H1 (cell line): Measurements from ENCODE around the gene GPR34. TPM values are rescaled to one million over a fixed set of nuclear protein-coding genes. Genes with fewer than 3 reads are reported as not detected.

Experiments
- CTCF ChIA-PET: fragments of 300-600 bp; sonication (Branson Sonifier 250); formaldehyde crosslinking; loops from one replicate; lab custom pipeline; 2021; ENCODE audit not compliant: partially characterized antibody; lab: Charles Lee
- POLR2A ChIA-PET: fragments of 300-600 bp; sonication (Branson Sonifier 250); formaldehyde crosslinking; loops from one replicate; lab custom pipeline; 2021; ENCODE audit warnings: inconsistent platforms; ENCODE audit not compliant: partially characterized antibody; lab: Charles Lee
- DNase-seq, 2 experiments: peaks; one replicate each; pipeline versions ENCODE4 v3.0.0 to v3.0.0-alpha.2; 2010 to 2022; ENCODE audit warnings: low spot score in 2 of 2, low read depth in 1 of 2, mixed read lengths in 1 of 2
- FAIRE-seq: peaks from 2 replicates; lab custom pipeline; 2011; peaks lifted over from hg19 to GRCh38; lab: Jason Lieb, UNC
- H2AFZ ChIP-seq: 2 replicates; pipeline ENCODE4 v1.8.1; 2012; ENCODE audit warnings: low read length, inconsistent platforms
- H2AK5ac ChIP-seq: 2 replicates; pipeline ENCODE4 v1.6.1; 2013; ENCODE audit warnings: low read depth, low read length
- H2BK120ac ChIP-seq: replicated peaks from 2 replicates; pipeline ENCODE3; 2013; ENCODE audit warnings: low read depth, low read length, inconsistent platforms
- H2BK12ac ChIP-seq: 2 replicates; pipeline ENCODE4 v1.6.1; 2013; ENCODE audit warnings: low read depth, low read length
- H2BK15ac ChIP-seq: 2 replicates; pipeline ENCODE4 v1.6.1; 2013; ENCODE audit warnings: low read length
- H2BK20ac ChIP-seq: 2 replicates; pipeline ENCODE4 v1.6.1; 2013; ENCODE audit warnings: low read length
- H2BK5ac ChIP-seq: 2 replicates; pipeline ENCODE4 v1.6.1; 2013; ENCODE audit warnings: low read depth, low read length
- H3K14ac ChIP-seq: 2 replicates; pipeline ENCODE4 v1.6.1; 2013; ENCODE audit warnings: inconsistent platforms; ENCODE audit not compliant: insufficient read length
- H3K18ac ChIP-seq: 2 replicates; pipeline ENCODE4 v1.6.1; 2013; ENCODE audit warnings: low read length; ENCODE audit errors: extremely low read depth
- H3K23ac ChIP-seq: 2 replicates; pipeline ENCODE4 v1.6.1; 2013; ENCODE audit warnings: inconsistent platforms; ENCODE audit not compliant: insufficient read length
- H3K23me2 ChIP-seq: 2 replicates; pipeline ENCODE4 v1.6.1; 2013; ENCODE audit warnings: low read depth, low read length
- H3K27ac ChIP-seq: 2 replicates; pipeline ENCODE4 v1.6.1; 2011; ENCODE audit warnings: low read depth, low read length, inconsistent platforms
- H3K27me3 ChIP-seq, 4 experiments: replicated peaks in 1 of 4; 1 replicate in 1 of 4; 2 replicates in 3 of 4; pipeline versions ENCODE4 v1.6.1 to v1.8.1; 2011 to 2013; ENCODE audit warnings: low read length in 3 of 4, mild to moderate bottlenecking in 3 of 4, inconsistent platforms in 2 of 4, mixed read lengths in 2 of 4, moderate library complexity in 1 of 4; ENCODE audit not compliant: control insufficient read depth in 3 of 4, insufficient read depth in 3 of 4; ENCODE audit errors: extremely low read depth in 1 of 4
- H3K36me3 ChIP-seq, 4 experiments: 2 replicates each; pipeline versions ENCODE4 v1.6.1 to v1.8.1; 2011 to 2013; ENCODE audit warnings: mild to moderate bottlenecking in 4 of 4, low read length in 3 of 4, moderate library complexity in 2 of 4, control low read depth in 1 of 4, inconsistent platforms in 1 of 4; ENCODE audit not compliant: insufficient read depth in 4 of 4, control insufficient read depth in 2 of 4
- H3K4ac ChIP-seq: replicated peaks from 2 replicates; pipeline ENCODE3; 2013; ENCODE audit warnings: low read length, low read depth, mixed read lengths, inconsistent platforms; ENCODE audit not compliant: insufficient read length
- H3K4me1 ChIP-seq, 4 experiments: replicated peaks in 1 of 4; 1 replicate in 1 of 4; 2 replicates in 3 of 4; pipeline versions ENCODE4 v1.6.1 to v1.8.1; 2011 to 2013; ENCODE audit warnings: low read length in 3 of 4, inconsistent platforms in 2 of 4, mixed read lengths in 1 of 4; ENCODE audit not compliant: insufficient read depth in 4 of 4, control insufficient read depth in 3 of 4
- H3K4me2 ChIP-seq, 2 experiments: 2 replicates each; pipeline versions ENCODE4 v1.6.1 to v1.8.1; 2011 to 2013; ENCODE audit warnings: low read depth in 2 of 2, low read length in 2 of 2, control low read depth in 1 of 2, inconsistent platforms in 1 of 2, mild to moderate bottlenecking in 1 of 2; ENCODE audit not compliant: insufficient read depth in 1 of 2
- H3K4me3 ChIP-seq, 4 experiments: fragments of 200-600, 300-600 bp in 1 of 4; sonication (generic), shearing (Covaris generic), sonication (Bioruptor Twin) in 1 of 4; 2 replicates each; pipeline versions ENCODE4 v1.5.1 to v1.8.1; 2011 to 2016; ENCODE audit warnings: low read length in 4 of 4, low read depth in 3 of 4, control low read depth in 2 of 4, inconsistent platforms in 2 of 4, mild to moderate bottlenecking in 2 of 4, mixed read lengths in 1 of 4, moderate library complexity in 1 of 4; ENCODE audit not compliant: insufficient read depth in 2 of 4; ENCODE audit errors: extremely low read depth in 1 of 4
- H3K56ac ChIP-seq: replicated peaks from 2 replicates; pipeline ENCODE3; 2013; ENCODE audit warnings: low read depth, mild to moderate bottlenecking, mixed read lengths, low read length, inconsistent platforms; ENCODE audit not compliant: insufficient read length
- H3K79me1 ChIP-seq: 2 replicates; pipeline ENCODE4 v1.6.1; 2013; ENCODE audit warnings: low read depth, low read length, control low read depth
- H3K79me2 ChIP-seq, 2 experiments: 2 replicates each; pipeline versions ENCODE4 v1.6.1 to v1.8.1; 2012 to 2013; ENCODE audit warnings: low read length in 2 of 2, mild to moderate bottlenecking in 2 of 2, inconsistent platforms in 1 of 2; ENCODE audit not compliant: insufficient read depth in 2 of 2, control insufficient read depth in 1 of 2
- H3K9ac ChIP-seq, 4 experiments: replicated peaks in 1 of 4; 1 replicate in 1 of 4; 2 replicates in 3 of 4; pipeline versions ENCODE4 v1.6.1 to v1.8.1; 2011 to 2013; ENCODE audit warnings: low read depth in 3 of 4, low read length in 3 of 4, control low read depth in 2 of 4, mild to moderate bottlenecking in 2 of 4, moderate library complexity in 2 of 4, inconsistent platforms in 1 of 4; ENCODE audit errors: extremely low read depth in 1 of 4
- H3K9me3 ChIP-seq, 2 experiments: 2 replicates each; pipeline versions ENCODE4 v1.6.1 to v1.8.1; 2012 to 2013; ENCODE audit warnings: mild to moderate bottlenecking in 2 of 2, moderate library complexity in 2 of 2, control low read depth in 1 of 2, inconsistent platforms in 1 of 2, low read depth in 1 of 2, low read length in 1 of 2, mixed read lengths in 1 of 2; ENCODE audit not compliant: insufficient read depth in 2 of 2
- H4K20me1 ChIP-seq, 2 experiments: replicated peaks in 1 of 2; 2 replicates each; pipeline versions ENCODE3 to v1.8.1; 2011 to 2013; ENCODE audit warnings: inconsistent platforms in 2 of 2, low read length in 2 of 2, mild to moderate bottlenecking in 1 of 2; ENCODE audit not compliant: insufficient read depth in 2 of 2, control insufficient read depth in 1 of 2
- H4K5ac ChIP-seq: 2 replicates; pipeline ENCODE4 v1.6.1; 2013; ENCODE audit warnings: low read length, low read depth, mixed read lengths, inconsistent platforms; ENCODE audit not compliant: insufficient read length
- H4K8ac ChIP-seq: 2 replicates; pipeline ENCODE4 v1.8.0; 2013; ENCODE audit warnings: mild to moderate bottlenecking, moderate library complexity, low read length, inconsistent platforms; ENCODE audit not compliant: insufficient read depth; ENCODE audit errors: extremely low read depth
- H4K91ac ChIP-seq: replicated peaks from 2 replicates; pipeline ENCODE3; 2013; ENCODE audit warnings: low read length, mixed read lengths, inconsistent platforms; ENCODE audit not compliant: insufficient read length
- CBX5 ChIP-seq: fragments of 300-800, 300-1000 bp; sonication (generic); IDR thresholded peaks from 2 replicates; pipeline ENCODE4 v1.7.1; 2016; ENCODE audit warnings: antibody characterized with exemption, low read length, low read depth
- CEBPB ChIP-seq: IDR thresholded peaks from 2 replicates; pipeline ENCODE4 v1.6.1; 2012; ENCODE audit warnings: low read depth, low read length
- CTCF ChIP-seq, 3 experiments: IDR thresholded peaks; 1 replicate in 2 of 3; 2 replicates in 1 of 3; pipeline versions ENCODE4 v1.5.1 to v1.6.1; 2011; ENCODE audit warnings: low read length in 3 of 3, mild to moderate bottlenecking in 3 of 3, inconsistent platforms in 2 of 3, low read depth in 1 of 3, moderate library complexity in 1 of 3; ENCODE audit not compliant: insufficient read depth in 1 of 3; ENCODE audit errors: control extremely low read depth in 1 of 3
- POLR2AphosphoS5 ChIP-seq: IDR thresholded peaks from 2 replicates; pipeline ENCODE4 v1.6.1; 2011; ENCODE audit warnings: low read depth, low read length
- RAD21 ChIP-seq, 2 experiments: IDR thresholded peaks in 1 of 2; conservative IDR thresholded peaks in 1 of 2; 2 replicates each; pipeline ENCODE4 v1.6.1; 2011; ENCODE audit warnings: low read depth in 2 of 2, low read length in 2 of 2, improper control_type of control experiment in 1 of 2, inconsistent platforms in 1 of 2, mild to moderate bottlenecking in 1 of 2, moderate library complexity in 1 of 2
- WGBS, 2 experiments: shearing (Covaris generic) in 1 of 2; methylation state at CpG; one replicate each; pipeline versions ENCODE4 v1.1.6 to v1.1.7; 2013 to 2015; ENCODE audit warnings: low lambda C conversion rate in 2 of 2, mixed read lengths in 2 of 2, inconsistent platforms in 1 of 2, low coverage in 1 of 2, missing lambda C conversion rate in 1 of 2; ENCODE audit not compliant: insufficient replicate concordance in 2 of 2, insufficient coverage in 1 of 2, insufficient read length in 1 of 2; ENCODE audit errors: extremely low coverage in 1 of 2, missing lambda C conversion rate in 1 of 2; 5-methylcytosine and 5-hydroxymethylcytosine counted together
- polyA plus RNA-seq, 7 experiments: library from polyadenylated mRNA; depleted of rRNA in 3 of 7; stranded (reverse) in 5 of 7; unstranded in 2 of 7; fragments of >200 nt in 5 of 7; fragments of 200-250 nt in 2 of 7; gene quantifications; 1 replicate in 5 of 7; 2 replicates in 1 of 7; 4 replicates in 1 of 7; pipeline versions ENCODE4 v1.2.1 to v1.2.3, GENCODE V29; 2011 to 2013; ENCODE audit warnings: missing spikeins in 2 of 7, mixed read lengths in 2 of 7
- total RNA-seq: library from RNA; stranded (reverse); fragmentation: NEBNext Ultra II Directional; extraction: Animal tissue kit (Norgen Biotek cat#: 25700); gene quantifications from 2 replicates; pipeline ENCODE4 v1.2.1, GENCODE V29; 2021

The GPR34 gene
- total and polyA plus RNA-seq, 2 of the 8 experiments (the other 6 are each of a cell fraction or from before 2014, with no cell fraction given), result not detected

DNA sequence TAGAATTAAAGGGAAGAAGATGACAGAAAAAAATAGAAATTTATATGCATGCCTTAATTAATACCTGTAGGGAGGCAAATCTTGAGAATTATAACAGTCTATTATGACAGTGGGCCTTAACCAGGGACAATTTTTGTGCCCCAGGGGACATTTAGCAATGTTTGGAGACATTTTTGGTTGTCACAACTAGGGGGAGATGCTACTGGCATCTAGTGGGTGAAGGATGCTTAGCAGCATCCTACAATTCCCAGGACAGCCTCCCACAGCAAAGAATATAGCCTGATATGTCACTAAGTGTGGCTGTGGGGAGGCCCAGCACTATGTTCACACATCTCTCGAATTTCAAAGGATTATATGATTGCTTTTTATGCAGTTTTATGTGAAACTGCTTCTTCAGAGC is 45.8 kb downstream of the GPR34 start:
- Histone ChIP-seq H4K8ac (no peak overlapping the region), H3K27ac (no peak overlapping the region), H3K36me3 (no peaks in the 10 kb centered on the region)
- no peak for FAIRE-seq
- no peak for TF ChIP-seq POLR2AphosphoS5
- TF ChIP-seq CBX5, result no peak
- peak in 2 of 3 experiments; percentile 49 to 60; a peak in 3 of 4 replicates for TF ChIP-seq CTCF (IDR thresholded peaks at IDR 0.05; ENCODE audit: control extremely low read depth in 1 of 3, insufficient read depth in 1 of 3, low read depth in 1 of 3, low read length in 3 of 3)
- peak; percentile 61 to 72 for TF ChIP-seq RAD21 (IDR thresholded peaks at IDR 0.05 in 1 of 2, conservative IDR thresholded peaks at IDR 0.05 in 1 of 2; ENCODE audit: low read depth in 2 of 2, low read length in 2 of 2)
- TF ChIP-seq CEBPB, result no peak
- TF ChIP-seq, all 59 proteins: peak for 2
- no peak overlapping the region for H2BK120ac ChIP-seq
- H2BK5ac ChIP-seq, result no peak overlapping the region
- H2BK15ac ChIP-seq, result no peak overlapping the region
- H3K27me3 ChIP-seq, result no peaks in the 10 kb centered on the region
- 20% methylated on average over 1 of the region's 1 CpG; no CpG with 5 or more reads in 1 of the 2 experiments for WGBS, 2 experiments
- H3K56ac ChIP-seq, result no peak overlapping the region
- H3K79me2 ChIP-seq, result no peaks in the 10 kb centered on the region
- no peak overlapping the region for H2AK5ac ChIP-seq
- H4K5ac ChIP-seq, result no peak overlapping the region
- no peaks in the 10 kb centered on the region for H3K9me3 ChIP-seq
- ChIA-PET CTCF (no interaction called here), POLR2A (no interaction called here)
- no peaks in the 10 kb centered on the region for H3K23me2 ChIP-seq
- no peak overlapping the region for H3K4me3 ChIP-seq
- H3K79me1 ChIP-seq, result no peaks in the 10 kb centered on the region
- H3K9ac ChIP-seq, result no peak overlapping the region
- no peak overlapping the region for H4K91ac ChIP-seq
- H3K14ac ChIP-seq, result no peak overlapping the region
- no peak overlapping the region for H3K4ac ChIP-seq
- no peak overlapping the region for H2AFZ ChIP-seq
- no peak overlapping the region for H2BK12ac ChIP-seq
- no peak overlapping the region for H3K18ac ChIP-seq
- H4K20me1 ChIP-seq, result no peaks in the 10 kb centered on the region
- H2BK20ac ChIP-seq, result no peak overlapping the region
- H3K4me2 ChIP-seq, result no peak overlapping the region
- H3K23ac ChIP-seq, result no peak overlapping the region
- H3K4me1 ChIP-seq, result peaks cover 0 to 2% (median 0%) of the 10 kb centered on the region in 4 experiments; a peak in 3 of 7 replicates
- DNase-seq, result no peak
